ENCODE data around the gene KIR2DL1. TPM values are rescaled to one million over a fixed set of nuclear protein-coding genes. Genes with fewer than 3 reads are reported as not detected.
"Not testable (repeated sequence)": the region's sequence is repeated elsewhere in the genome, so short reads cannot be mapped to it uniquely, and the experiment has no call there.

Gene KIR2DL1
- not detected in 2 replicates for total RNA-seq (2011; cell fraction: chromatin; rRNA removed; ENCODE audit: low replicate concordance)
- not detected in 2 replicates for total RNA-seq (2011; cell fraction: nucleolus; rRNA removed)
- not detected in 2 replicates for total RNA-seq (2011; cell fraction: nucleoplasm; rRNA removed)
- total RNA-seq (2014; rRNA removed) = not detected in 2 replicates
- total RNA-seq (2014; rRNA removed; fragmentation: Illumina TruSeq; extraction: Trizol) = not detected in 2 replicates
- total RNA-seq (2015; rRNA removed; fragmentation: Illumina TruSeq; extraction: Trizol) = not detected in 2 replicates
- total RNA-seq (2021) = not detected in 2 replicates
- not detected in 2 replicates for polyA plus RNA-seq (2011; rRNA removed)
- polyA plus RNA-seq (2011; cell fraction: cytosol; rRNA removed) = not detected in 2 replicates
- polyA plus RNA-seq (2011; cell fraction: nucleus; rRNA removed) = not detected in 2 replicates
- not detected in 2 replicates for polyA plus RNA-seq (2012)
- not detected in 2 replicates for polyA plus RNA-seq (2014; fragmentation: Illumina TruSeq; extraction: Trizol)
- not detected for polyA plus RNA-seq (2014; fragmentation: Nextera tagmentation; extraction: Ambion mirVana)
- polyA plus RNA-seq (2014; rRNA removed) = not detected in 2 replicates
- polyA minus RNA-seq (2011; rRNA and poly(A)+ RNA removed) = not detected in 2 replicates
- polyA minus RNA-seq (2011; cell fraction: cytosol; rRNA and poly(A)+ RNA removed) = not detected in 2 replicates
- polyA minus RNA-seq (2011; cell fraction: nucleus; rRNA and poly(A)+ RNA removed) = not detected in 2 replicates
- Bru-seq, nascent RNA = not detected
- not detected for BruChase-seq, experiment 1, labeled RNA remaining after a 2-hour chase
- BruChase-seq, experiment 2, labeled RNA remaining after a 6-hour chase = not detected
- long read RNA-seq, experiment 1 = 0 reads
- long read RNA-seq, experiment 2 = 0 reads
- long read RNA-seq, experiment 3 = 0 reads

- intact Hi-C loops (cut with micrococcal nuclease); H2AFZ ChIP-seq (ENCODE audit: low read depth, low read length); H3K9me1 ChIP-seq (ENCODE audit: control insufficient read depth, insufficient read depth, low read length); H4K20me1 ChIP-seq (replicated peaks; ENCODE audit: control insufficient read depth, insufficient read depth, low read length); H3K4me2 ChIP-seq (ENCODE audit: insufficient read depth, low read length); FAIRE-seq; H3K9me3 ChIP-seq (replicated peaks; ENCODE audit: control insufficient read depth, insufficient read depth, low read depth, low read length); DNase-seq (ENCODE audit: extremely low read depth in 1 of 4, low spot score in 3 of 4); CTCF ChIA-PET (ENCODE audit: low intra/inter-chr PET ratio); H3K36me3 ChIP-seq (ENCODE audit: control insufficient read depth, insufficient read depth, low read length); H3K27ac ChIP-seq (ENCODE audit: extremely low read depth, low read depth, low read length); POLR2A ChIA-PET; H3K27me3 ChIP-seq (ENCODE audit: control insufficient read depth in 2 of 2, insufficient read depth in 2 of 2, low read length in 2 of 2); ATAC-seq; H3K4me1 ChIP-seq (replicated peaks in 1 of 2; ENCODE audit: control insufficient read depth in 2 of 2, insufficient read depth in 2 of 2, low read length in 2 of 2); H3K79me2 ChIP-seq (ENCODE audit: control insufficient read depth, insufficient read depth, low read length); H3K4me3 ChIP-seq; BruUV-seq (replicated peaks); in situ Hi-C loops (cut with MboI); H3K9ac ChIP-seq (ENCODE audit: insufficient read depth in 1 of 2, low read depth in 2 of 2, low read length in 2 of 2): not testable (repeated sequence)
- 30% methylated on average over 10 of the region's 15 CpGs for WGBS (ENCODE audit: insufficient coverage, low coverage, missing lambda C conversion rate)
Measured at GRCh38 chr19:54769646-54770045, at the start of gene KIR2DL1. Gene KIR2DL1 (plus strand): TSS chr19:54769793. CDS start chr19:54769851, 58 bp downstream.

DNA sequence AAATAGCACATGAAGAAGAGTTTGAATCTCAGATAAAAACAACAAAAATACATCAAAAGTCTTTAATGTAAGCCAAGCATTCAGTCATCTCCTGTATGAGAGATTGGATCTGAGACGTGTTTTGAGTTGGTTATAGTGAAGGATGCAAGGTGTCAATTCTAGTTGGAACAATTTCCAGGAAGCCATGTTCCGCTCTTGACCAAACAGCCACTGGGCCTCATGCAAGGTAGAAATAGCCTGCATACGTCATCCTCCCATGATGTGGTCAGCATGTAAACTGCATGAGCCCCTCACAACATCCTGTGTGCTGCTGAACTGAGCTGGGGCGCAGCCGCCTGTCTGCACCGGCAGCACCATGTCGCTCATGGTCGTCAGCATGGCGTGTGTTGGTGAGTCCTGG, 45.5 kb upstream of the KIR2DL1 start, which contains the start of gene KIR3DL3:
Gene KIR3DL3, plus strand, starts transcription at position 301 of the 400 bp plus-strand sequence. Its CDS starts 55 bp downstream, at position 356.
- in situ Hi-C loops (cut with MboI) (no loop called here), intact Hi-C loops (cut with micrococcal nuclease) (no loop called here)
- Histone ChIP-seq H3K4me1 (replicated peaks in 1 of 2; ENCODE audit: control insufficient read depth in 2 of 2, insufficient read depth in 2 of 2, low read length in 2 of 2) (no peaks in the 10 kb centered on the region; a peak in 1 of 5 replicates), H3K9me3 (replicated peaks; ENCODE audit: control insufficient read depth, insufficient read depth, low read depth, low read length) (peaks cover 3% of the 10 kb centered on the region), H3K9me1 (ENCODE audit: control insufficient read depth, insufficient read depth, low read length) (no peaks in the 10 kb centered on the region), H3K27me3 (ENCODE audit: control insufficient read depth in 2 of 2, insufficient read depth in 2 of 2, low read length in 2 of 2) (no peaks in the 10 kb centered on the region), H4K20me1 (replicated peaks; ENCODE audit: control insufficient read depth, insufficient read depth, low read length) (no peaks in the 10 kb centered on the region), H3K4me2 (ENCODE audit: insufficient read depth, low read length) (no peak within 1 kb of the TSS), H3K9ac (ENCODE audit: insufficient read depth in 1 of 2, low read depth in 2 of 2, low read length in 2 of 2) (no peak within 1 kb of the TSS), H3K4me3 (no peak within 1 kb of the TSS), H3K36me3 (ENCODE audit: control insufficient read depth, insufficient read depth, low read length) (no peaks in the 10 kb centered on the region), H3K79me2 (ENCODE audit: control insufficient read depth, insufficient read depth, low read length) (no peaks in the 10 kb centered on the region), H3K27ac (ENCODE audit: extremely low read depth, low read depth, low read length) (no peak within 1 kb of the TSS), H2AFZ (ENCODE audit: low read depth, low read length) (no peak within 1 kb of the TSS)
- FAIRE-seq = no peak
- BruUV-seq (replicated peaks) = no TSS peak
- DNase-seq (ENCODE audit: extremely low read depth in 1 of 4, low spot score in 3 of 4) = no peak
- POLR2A ChIA-PET = no interaction called here
- WGBS (ENCODE audit: insufficient coverage, low coverage, missing lambda C conversion rate) = 26% methylated on average over 9 of the region's 9 CpGs
- no peak for TF ChIP-seq CEBPG (CRISPR knock-in tag; IDR thresholded peaks at IDR 0.05)
- no peak for TF ChIP-seq CEBPG (tag; conservative IDR thresholded peaks at IDR 0.05 in 1 of 2, IDR thresholded peaks at IDR 0.05 in 1 of 2)
- no peak for TF ChIP-seq TARDBP (IDR thresholded peaks at IDR 0.05)
- no peak for ATAC-seq
- CTCF ChIA-PET (ENCODE audit: low intra/inter-chr PET ratio) = no interaction called here

All from K562 (cell line).